Fibroblast of skin of left biceps (primary cell): ENCODE measurements around the gene TYRP1.

ENCODE experiments used
- DNase-seq, 2 experiments: peaks; one replicate each; pipeline ENCODE4 v3.0.0-alpha.2; 2013; ENCODE audit warnings: low read depth in 2 of 2

Gene TYRP1

DNA sequence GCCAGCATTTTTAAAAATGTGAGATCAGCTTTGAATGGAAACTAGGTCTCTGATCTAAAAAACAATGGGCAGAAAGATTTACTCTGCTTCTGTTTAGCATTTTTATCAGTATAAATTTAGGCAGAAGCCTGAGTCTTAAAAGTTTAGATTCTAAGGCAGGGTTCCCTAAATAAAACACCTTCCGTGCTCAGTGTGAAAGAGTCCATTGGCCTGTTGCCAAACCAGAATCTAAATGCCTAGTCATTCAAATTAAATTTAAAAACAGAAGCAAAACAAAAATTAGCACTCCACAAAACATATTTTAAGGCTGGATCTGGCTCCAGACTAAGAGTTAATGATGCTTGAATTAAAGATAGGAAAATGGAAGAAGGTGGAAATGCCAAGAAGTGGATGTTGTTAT lies 4.5 kb downstream of the TYRP1 start:
- DNase-seq, result no peak

DNA sequence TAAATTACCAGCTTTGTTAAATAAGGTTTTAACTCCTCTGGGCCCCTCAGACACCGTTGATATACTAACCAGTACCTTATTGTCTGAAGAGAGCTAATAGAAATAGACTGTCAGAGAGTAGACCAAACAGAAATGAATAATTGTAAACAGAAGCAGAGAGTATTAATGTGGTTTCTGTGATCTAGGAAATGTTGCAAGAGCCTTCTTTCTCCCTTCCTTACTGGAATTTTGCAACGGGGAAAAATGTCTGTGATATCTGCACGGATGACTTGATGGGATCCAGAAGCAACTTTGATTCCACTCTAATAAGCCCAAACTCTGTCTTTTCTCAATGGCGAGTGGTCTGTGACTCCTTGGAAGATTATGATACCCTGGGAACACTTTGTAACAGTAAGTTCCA lies 5.1 kb downstream of the TYRP1 start:
- DNase-seq, result peak; percentile 56 to 59

DNA sequence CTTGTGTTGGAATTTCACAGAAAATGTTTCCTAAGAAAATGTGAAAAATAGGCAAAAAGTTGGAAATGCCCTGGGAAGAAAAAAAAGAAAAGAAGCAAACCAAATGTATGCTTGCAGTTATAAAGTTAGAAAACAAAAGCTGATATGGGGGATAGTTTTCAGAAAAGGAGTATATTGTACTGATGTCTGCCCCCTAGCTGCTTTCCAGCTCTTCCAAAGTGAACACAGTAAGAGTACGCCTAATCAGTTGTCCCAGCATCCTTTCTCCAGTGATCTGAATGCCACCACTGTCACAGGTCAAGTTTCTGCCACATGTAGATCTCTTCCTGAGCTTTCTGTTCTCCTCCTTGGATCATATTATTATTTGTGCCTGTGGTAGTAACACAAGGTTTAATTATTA lies 5.8 kb downstream of the TYRP1 start:
- no peak for DNase-seq

DNA sequence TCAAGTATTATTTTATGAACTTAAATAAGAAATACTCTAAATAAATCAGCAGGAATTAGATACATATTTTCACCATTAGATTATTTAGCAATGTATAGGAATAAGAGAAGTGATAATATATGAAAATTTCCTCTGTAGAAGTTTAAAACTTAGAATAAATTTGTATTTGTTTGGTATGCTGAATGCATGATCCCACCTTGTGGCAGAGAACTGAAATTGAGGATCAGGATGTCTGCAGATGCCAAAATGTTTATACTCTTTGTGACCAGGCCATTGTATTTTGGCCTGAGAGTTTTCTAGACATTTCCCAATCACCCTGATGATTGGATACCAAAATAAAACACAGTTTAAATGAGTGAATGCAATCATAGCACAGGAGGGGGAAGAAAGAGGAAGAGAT lies 6.3 kb downstream of the TYRP1 start:
- DNase-seq, result no peak

DNA sequence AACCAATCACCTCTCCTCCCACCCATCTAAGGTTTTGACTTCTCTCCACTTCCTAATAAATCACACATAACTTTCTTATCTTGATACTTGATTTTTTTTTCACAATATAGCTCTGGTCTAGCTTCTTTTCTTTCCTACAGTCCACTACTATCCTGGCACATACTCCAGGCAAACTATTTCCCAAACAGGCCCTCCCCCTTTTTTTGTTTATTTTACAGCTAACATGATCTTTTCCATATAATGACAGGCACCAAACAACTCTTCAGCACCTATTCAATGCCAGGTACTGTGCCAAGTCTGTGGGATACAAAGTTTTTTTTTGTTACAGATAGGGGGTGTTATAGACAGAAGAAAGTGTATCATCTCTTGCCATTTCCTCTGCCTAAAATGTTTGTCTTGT lies 7.9 kb downstream of the TYRP1 start:
- no peak for DNase-seq

DNA sequence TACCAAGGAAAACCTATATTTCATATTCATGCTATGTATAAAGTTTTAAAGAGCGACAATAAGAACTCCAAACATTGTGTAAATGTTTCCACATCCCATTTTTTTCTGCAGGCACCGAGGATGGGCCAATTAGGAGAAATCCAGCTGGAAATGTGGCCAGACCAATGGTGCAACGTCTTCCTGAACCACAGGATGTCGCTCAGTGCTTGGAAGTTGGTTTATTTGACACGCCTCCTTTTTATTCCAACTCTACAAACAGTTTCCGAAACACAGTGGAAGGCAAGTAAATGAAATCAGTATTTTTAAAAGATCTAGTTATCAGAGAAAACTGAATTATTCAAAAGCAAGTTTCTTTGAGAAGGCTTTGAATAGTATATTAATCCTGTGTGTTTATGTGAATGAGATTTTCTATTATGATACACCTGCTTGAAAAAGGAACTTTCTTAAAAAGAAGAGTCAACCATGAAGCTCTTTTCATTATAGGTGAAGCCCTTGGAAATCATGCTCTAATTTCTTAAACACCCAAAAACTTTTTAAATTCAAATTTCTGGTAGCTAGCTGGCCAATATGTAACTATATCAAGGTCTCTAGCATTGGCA lies 9.1 kb downstream of the TYRP1 start:
- DNase-seq, result peak in 1 of 2 experiments; percentile 38

DNA sequence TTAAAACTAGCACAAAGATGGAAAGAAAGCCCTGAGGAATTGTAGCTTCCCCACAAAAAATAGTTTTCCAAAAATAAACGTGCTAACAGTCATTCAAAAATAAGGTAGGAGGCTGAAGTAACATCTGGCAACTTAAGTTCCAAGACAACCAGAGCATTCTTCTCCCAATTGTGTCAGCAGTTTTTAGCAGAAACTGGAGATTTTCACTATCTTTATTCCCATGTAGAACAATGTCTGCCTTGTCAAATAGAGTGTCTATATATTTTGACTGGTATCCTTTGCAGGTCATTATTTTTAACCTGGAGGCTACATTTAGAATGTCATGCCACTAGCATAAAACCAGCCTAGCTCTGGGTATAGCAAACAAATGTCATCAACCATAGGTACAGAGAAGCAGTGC lies 10.8 kb downstream of the TYRP1 start:
- no peak for DNase-seq

DNA sequence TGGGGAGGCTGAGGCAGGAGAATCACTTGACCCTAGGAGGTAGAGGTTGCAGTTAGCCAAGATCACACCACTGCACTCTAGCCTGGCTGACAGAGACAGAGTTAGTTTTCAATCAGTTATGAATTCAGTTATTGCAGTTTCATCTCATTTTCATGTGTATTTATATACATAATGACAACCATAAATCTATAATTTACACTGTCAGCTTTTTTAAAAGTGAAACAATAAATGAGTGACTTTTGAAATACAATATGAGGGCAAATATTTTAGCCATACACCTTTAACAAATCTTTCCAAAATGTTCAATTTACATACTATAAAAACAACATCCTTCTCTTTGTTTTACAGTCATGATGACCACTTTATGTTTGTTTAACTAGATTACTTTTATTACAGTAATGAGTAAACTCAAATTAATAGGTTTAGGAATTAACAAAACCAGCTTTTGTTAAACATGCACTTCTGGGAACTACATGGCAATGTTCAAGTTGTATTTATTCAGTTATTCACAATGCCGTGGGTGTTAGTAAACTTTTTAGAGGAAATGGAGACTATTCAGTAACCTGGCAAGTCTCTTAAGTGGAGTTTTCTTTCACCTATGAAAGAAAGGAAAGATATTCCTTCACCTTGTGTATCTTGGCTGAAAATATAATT lies 12.7 kb downstream of the TYRP1 start:
- no peak for DNase-seq

DNA sequence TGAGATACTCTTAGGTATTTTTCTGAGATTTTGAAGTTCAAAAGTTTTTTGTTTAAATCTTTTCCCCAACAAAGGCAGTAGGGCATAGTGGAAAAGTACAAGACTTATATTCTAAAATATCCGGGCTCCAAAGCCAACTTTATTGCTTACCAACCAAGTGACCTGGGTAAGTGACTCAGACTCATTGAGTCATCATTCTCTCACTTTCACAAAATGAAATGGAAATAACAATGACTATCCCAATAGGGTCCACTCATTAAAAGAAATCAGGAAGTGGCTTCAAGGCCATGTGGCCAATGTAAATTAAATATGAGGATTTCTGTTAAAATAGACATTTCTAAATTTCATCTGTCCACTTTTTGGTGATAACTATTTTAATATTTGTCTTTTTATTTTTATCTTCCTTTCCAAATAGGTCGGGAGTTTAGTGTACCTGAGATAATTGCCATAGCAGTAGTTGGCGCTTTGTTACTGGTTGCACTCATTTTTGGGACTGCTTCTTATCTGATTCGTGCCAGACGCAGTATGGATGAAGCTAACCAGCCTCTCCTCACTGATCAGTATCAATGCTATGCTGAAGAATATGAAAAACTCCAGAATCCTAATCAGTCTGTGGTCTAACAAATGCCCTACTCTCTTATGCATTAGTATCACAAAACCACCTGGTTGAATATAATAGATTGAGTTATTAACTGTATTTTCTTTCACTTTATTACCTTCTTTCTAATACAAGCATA lies 15.5 kb downstream of the TYRP1 start:
- no peak for DNase-seq

DNA sequence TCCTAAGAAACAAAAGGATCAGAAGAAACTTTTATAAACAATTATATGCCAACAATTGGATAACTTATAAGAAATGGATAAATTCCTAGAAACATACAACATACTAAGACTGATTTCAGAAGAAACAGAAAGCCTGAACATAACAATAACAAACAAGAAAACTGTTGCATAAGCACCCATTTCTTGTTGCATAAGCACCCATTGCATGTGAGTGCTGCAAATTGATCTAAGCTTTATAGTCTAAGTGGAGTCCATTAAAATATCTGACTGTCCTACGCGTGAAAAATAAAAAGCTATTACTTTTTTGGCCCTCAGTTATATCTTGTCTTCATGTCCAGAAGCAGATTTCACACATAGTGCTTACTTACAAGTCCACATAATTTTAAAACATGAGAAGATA lies 19.3 kb downstream of the TYRP1 start:
- DNase-seq, result no peak

DNA sequence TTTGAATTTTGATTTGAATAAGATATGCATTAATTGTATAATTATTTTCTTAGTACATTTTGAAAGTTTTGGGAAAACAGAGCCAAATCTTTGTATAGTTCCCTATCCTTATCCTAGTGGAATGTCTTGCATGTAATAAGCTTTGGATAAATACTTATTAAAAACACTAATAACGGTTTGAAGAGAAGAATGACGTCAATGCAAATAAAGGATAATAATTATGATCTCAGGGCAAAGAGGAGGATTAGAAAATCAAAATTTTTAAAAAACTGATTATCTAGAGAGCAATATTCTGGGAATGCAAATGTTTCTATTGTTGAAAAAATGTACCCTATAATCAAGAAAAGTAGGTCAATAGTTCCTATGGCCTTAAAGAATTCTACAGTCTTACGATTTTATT lies 22.1 kb downstream of the TYRP1 start:
- DNase-seq, result no peak

DNA sequence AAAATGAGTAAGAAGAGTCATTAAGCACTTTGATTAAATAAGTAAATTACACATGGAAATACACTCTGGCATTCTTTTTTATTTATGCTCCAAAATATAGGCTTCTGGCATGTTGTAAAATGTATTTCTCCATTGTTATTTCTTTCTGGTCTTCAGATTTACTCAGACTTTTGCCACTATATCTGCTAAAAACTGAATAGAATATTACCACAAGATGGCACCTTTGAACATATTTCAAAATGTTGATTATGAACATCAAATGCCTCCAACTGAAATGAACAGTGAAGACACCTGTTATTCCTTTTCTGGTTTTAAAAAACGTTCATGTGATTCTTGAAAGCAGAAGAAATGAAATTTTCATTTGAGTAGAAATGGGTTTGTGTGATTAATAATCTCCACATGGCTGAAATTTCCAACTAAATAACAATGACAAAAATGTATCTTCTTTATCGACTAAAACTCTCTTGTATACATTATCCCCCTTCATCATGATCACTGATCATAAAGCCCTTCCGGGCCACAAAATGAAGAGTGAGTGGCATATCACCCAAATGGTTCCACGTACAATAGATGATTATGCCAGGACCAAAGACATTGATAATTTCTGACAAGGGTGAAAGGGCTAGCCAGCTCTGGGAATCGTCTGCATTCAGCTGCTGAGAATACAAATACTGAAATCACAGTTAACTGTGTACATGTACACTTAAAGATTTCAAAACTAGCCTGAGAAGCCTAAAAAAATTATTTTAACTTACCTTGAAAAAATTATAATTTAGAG lies 23.8 kb downstream of the TYRP1 start:
- no peak for DNase-seq

DNA sequence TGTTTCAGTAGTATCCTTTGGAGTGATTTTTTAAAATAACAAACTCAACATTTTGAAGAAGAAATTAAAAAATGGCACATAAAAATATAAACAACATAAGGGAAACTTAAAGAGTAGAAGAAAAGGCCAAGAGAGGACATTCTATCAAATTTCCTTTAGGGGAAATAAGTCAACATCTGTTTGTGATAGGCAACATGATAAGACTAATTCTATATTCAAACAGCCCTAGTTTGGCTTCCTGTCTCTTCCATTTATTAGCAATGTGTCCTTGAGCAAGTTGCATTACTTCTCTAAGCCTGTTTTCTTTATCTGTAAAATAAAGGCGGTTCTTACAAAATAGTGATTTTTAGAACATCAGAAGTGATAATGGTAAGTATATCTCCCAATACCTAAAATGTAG lies 24.7 kb downstream of the TYRP1 start:
- DNase-seq, result no peak

DNA sequence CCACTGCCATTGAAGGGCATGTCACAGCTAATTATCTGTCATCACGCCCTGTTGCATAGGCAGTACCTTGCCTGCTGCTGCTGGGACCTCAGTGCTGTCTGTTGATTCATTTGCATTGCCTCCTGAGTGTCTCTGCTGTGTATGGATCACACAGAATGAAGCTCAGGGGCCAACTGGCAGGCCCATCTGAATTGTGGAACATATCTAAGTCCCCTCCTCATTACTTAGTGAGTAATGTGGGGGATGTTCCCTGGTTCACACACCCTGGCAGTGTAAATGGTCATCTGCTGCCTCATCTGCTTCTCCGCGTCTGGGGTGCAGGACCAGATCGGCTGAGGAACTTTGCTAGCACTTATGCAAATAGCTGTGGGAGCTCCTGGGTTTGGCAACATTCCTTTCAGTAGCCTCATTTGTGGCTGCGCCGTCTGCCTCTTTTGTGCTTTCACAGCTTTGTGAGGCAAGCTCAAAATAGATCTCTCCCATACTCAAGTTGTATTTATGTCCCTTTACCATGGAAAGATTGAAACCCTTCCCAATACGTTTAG lies 25.4 kb downstream of the TYRP1 start:
- peak; percentile 54 to 57 for DNase-seq

DNA sequence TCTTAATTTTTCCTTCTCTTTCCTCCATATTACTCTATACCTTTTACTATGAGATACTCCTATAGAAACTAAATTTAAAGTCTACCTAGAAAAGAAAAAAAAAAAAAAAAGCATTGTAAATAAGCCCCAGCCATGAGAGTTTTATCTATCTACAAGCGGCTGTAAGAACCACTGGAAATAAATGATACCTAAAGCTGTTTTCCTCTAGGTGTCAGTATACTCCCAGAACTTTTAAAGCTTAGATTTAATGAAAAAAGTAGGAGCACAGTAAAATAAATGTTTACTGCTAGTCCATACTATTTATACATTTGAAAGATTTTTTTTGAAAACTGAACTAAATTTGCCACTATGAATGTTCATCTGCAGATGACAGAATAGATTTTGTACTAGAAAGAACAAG lies 26.2 kb downstream of the TYRP1 start:
- DNase-seq, result no peak

DNA sequence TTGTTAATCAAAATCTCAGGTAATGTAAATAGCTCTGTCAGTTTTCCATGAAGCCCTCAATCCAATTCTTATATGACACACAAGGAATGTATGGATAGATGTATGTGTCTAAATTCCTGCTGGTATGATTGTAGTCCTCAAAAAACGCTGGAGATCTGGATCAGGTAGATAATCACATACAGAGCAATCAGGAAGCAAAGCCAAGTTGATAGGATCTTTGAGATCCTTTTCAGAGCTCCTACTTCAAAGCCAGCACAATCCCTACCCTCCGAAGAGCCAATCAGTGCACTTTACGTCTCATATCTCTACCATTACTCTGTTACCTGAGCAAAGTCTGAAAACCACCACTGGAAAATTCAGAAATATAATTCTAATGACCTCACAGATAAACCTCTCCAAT lies 27.4 kb downstream of the TYRP1 start:
- no peak for DNase-seq

DNA sequence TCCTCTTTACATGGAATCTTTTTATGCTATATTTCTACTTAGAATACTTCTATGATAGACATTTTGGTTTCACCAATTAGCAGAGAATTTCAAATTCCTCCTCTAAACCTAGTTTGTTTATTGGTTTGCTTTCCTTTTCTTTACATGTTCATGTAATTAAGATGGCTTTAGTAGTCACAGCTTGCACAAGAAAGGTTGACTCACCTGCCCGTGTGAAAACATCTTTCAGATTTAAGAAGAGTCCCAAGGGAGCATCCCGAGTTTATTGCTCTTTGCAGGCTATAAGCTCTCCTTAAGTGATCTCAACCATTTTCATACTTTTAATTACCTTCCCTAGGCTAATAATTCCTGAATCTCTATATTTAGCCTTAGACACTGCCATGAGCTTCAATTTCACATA lies 28.9 kb downstream of the TYRP1 start:
- DNase-seq, result no peak

DNA sequence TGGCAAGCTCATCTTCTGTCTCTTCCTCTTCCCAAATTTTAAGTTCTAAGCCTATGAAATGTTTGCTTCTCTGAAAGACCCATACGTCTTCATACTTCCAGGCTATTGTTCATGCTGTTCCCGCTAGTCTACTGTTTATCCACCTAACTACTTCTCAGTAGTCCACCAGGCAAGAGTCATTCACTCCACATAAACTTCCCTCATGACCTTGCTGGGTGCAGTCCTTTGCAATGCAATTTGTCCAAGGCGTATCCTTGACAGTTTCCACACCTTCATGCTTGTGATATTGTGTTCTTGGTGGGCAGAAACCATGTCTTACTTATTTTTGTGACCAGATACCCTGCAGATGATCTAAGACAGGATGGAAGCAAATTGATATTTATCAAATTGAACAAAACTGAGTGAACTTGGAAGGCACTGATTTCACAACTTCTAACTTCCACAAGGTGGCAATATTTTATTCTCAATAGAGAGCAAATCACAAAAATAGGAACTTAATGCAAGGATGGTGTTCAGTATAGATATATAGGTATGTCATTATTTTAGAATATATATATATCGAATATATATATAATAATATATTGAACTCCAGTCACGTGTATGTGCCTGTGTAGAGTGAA lies 30.3 kb downstream of the TYRP1 start:
- no peak for DNase-seq

DNA sequence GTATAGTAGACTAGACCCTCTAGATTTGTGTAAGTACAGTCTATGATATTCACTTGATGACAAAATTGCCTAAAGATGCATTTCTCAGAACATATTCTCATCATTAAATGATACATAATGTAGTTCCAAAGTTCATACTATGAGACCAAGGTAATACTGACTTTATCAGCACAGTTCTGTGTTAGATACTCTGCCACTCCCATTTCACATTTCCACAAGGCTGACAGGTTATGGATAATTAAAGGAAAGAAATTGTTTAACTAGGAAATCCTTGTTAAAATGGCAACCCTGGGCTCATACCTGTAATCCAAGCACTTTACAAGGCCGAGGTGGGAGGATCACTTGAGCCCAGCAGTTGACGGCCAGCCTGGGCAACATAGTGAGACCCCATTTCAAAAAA lies 33.6 kb downstream of the TYRP1 start:
- no peak for DNase-seq

DNA sequence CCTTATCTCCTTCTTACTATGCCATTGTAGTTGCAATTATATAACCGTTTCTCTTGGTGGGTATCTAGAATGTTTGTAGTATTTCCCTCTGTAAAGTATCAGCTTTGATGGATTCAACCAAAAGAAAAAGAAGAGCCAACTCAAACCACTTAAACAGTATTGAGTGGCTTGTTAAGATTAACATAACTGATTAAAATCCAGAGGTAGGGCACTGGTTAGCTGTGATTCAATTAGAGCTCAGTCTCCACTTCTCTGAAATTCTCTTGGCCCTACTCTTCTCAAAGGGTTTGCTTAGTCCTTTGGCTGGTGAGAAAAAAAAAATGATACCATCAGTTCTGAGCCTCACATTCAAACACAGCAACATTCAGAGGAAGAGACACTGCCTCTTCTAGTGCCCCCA lies 37.0 kb downstream of the TYRP1 start:
- no peak for DNase-seq

DNA sequence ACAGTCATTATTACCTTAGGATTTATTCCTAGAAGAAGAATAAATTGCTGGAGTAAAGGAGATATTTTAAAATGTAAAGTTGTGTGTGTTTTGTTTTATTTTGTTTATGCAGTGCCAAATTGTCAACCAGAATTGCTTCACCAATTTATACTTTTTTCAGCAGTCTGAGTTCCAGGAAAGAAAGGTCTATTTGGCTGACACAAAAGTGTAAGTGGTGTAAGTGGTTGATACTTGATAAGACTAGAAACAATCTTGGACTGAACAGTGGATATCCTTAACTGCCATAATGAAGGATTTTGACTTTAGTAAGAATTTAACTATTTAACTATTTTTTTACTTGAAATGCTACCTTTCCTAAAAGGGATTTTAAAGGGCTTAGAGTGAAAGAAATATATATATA lies 37.7 kb downstream of the TYRP1 start:
- no peak for DNase-seq

DNA sequence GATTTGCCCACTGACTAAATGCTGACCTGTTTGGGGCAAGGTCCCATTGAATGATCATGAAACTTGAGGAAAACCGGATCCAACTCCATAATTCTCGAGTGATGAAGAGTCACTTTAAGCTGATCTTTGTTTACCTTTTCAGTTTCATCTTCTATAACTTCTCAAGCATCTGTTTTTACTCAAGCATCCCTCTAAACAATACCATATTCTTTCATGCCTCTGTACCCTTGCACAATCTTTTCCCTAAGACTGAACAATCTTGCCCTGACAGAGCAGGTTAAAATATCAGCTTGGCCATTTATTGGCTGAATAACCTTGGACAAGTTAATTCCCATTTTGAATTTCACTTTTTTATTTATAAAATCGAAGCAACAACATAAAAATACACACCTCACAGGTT lies 39.8 kb downstream of the TYRP1 start:
- no peak for DNase-seq
